CD4-positive, CD25-positive, alpha-beta regulatory T cell (primary cell): Measurements from ENCODE around the gene TSPAN16. TPM values are rescaled to one million over a fixed set of nuclear protein-coding genes. Genes with fewer than 3 reads are reported as not detected.

ENCODE experiments used
- ATAC-seq, 2 donors: fragments of 150-1000 bp; cut with Tn5 transposase; one replicate each; pipeline ENCODE4 v1.10.0; 2021; ENCODE audit warnings: low read depth in 2 of 2, moderate number of reproducible peaks in 2 of 2, moderate library complexity in 1 of 2
- DNase-seq, 3 donors: peaks; one replicate each; pipeline versions ENCODE4 v3.0.0 to v3.0.0-alpha.2; 2012 to 2022; ENCODE audit warnings: mixed read lengths in 1 of 3
- H3K27ac ChIP-seq: one replicate; pipeline ENCODE4 v1.7.0; 2013; ENCODE audit warnings: mild to moderate bottlenecking, low read length; ENCODE audit not compliant: insufficient read depth, poor library complexity, severe bottlenecking
- H3K27me3 ChIP-seq: one replicate; pipeline ENCODE4 v1.7.0; 2013; ENCODE audit warnings: low read length; ENCODE audit not compliant: control insufficient read depth, insufficient read depth
- H3K36me3 ChIP-seq: one replicate; pipeline ENCODE4 v1.7.0; 2013; ENCODE audit warnings: mild to moderate bottlenecking, low read length, moderate library complexity; ENCODE audit not compliant: control insufficient read depth, insufficient read depth
- H3K4me1 ChIP-seq: 2 replicates; pipeline ENCODE4 v1.7.0; 2013; ENCODE audit warnings: mild to moderate bottlenecking, low read length; ENCODE audit not compliant: insufficient read depth, control insufficient read depth, poor library complexity, severe bottlenecking
- H3K4me3 ChIP-seq: one replicate; pipeline ENCODE4 v1.7.0; 2013; ENCODE audit warnings: low read depth, mild to moderate bottlenecking, low read length, moderate library complexity
- H3K9me3 ChIP-seq, 2 experiments: 1 replicate in 1 of 2; 2 replicates in 1 of 2; pipeline ENCODE4 v1.7.0; 2013; ENCODE audit warnings: low read length in 2 of 2, mild to moderate bottlenecking in 1 of 2, moderate library complexity in 1 of 2; ENCODE audit not compliant: control insufficient read depth in 2 of 2
- H3K27ac Mint-ChIP-seq, 3 donors: one replicate each; pipeline ENCODE4 v1.8.0; 2020 to 2022; ENCODE audit warnings: mild to moderate bottlenecking in 3 of 3, mixed read lengths in 3 of 3, moderate library complexity in 2 of 3
- H3K27me3 Mint-ChIP-seq: one replicate; pipeline ENCODE4 v1.8.0; 2022; ENCODE audit warnings: mild to moderate bottlenecking, mixed read lengths
- H3K36me3 Mint-ChIP-seq: one replicate; pipeline ENCODE4 v1.8.0; 2020; ENCODE audit warnings: mixed read lengths
- H3K4me1 Mint-ChIP-seq, 4 donors: one replicate each; pipeline ENCODE4 v1.8.0; 2020 to 2022; ENCODE audit warnings: mixed read lengths in 4 of 4, mild to moderate bottlenecking in 1 of 4
- H3K4me3 Mint-ChIP-seq, 4 donors: one replicate each; pipeline ENCODE4 v1.8.0; 2020 to 2022; ENCODE audit warnings: mild to moderate bottlenecking in 4 of 4, mixed read lengths in 4 of 4, moderate library complexity in 3 of 4
- H3K9me3 Mint-ChIP-seq, 7 donors: one replicate each; pipeline ENCODE4 v1.8.0; 2020 to 2022; ENCODE audit warnings: mixed read lengths in 7 of 7, mild to moderate bottlenecking in 3 of 7, moderate library complexity in 2 of 7
- polyA plus RNA-seq, 4 donors: library from polyadenylated mRNA; unstranded; fragments of 300-500 nt; fragmentation: Illumina TruSeq; gene quantifications; one replicate each; pipeline ENCODE4 v1.2.3, GENCODE V29; 2021
- total RNA-seq: library from RNA; stranded (reverse); gene quantifications from one replicate; pipeline ENCODE4 v1.2.3, GENCODE V29; 2022

Gene TSPAN16
- total and polyA plus RNA-seq, 5 donors from 2014 or later: not detected

DNA sequence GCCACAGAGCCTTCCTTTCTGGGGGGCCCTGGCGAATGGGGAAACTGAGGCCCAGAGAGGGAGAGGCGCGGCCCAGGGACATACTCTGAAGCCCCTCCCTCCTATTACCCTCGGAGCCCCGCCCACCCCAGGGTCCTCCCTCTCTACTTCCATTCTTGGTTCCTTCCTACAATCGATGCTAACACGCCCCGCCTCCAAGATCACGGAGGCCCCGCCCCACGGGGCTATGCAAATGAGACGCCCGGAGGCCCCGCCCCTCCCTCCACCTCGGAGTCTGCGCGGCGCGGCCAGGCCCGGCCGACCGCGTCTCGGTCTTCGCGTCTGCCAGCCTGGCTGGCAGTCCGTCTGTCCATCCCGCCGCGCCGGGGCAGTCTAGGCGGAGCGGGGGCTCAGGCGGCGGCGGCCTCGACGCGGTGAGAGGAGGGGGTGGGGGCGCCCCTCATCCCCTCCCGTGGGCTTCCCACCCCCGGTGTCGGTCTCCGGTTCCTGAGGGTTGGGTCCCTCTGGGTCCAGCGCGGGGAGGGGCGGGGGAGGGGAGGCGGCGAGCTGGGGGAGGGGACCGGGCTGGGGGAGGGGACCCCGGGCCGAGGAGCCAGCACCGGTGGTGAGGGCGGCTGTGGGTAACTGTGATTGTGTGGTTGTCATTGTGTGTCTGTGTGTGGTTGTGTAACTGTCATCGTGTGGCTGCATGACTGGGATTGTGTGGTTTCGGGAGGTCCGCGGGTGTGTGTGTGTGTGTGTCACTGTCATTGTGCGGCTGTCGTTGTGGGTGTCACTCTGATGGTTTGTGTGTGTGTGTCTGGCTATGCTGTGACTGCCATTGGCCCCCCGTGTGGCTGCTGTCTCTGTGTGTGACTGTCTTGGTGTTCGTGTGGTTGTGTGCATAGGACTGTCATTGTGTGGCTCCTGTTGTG, 59.5 kb downstream of the TSPAN16 start, which contains the start of gene PLPPR2:
TSS of gene PLPPR2 (plus strand) at position 273 of the 914 bp plus-strand sequence. CDS start 2,242 bp downstream, outside the sequence.
- ATAC-seq (peak; percentile 85 to 86), DNase-seq (peak; percentile 82 to 84 (median 82))
- H3K36me3 ChIP-seq: no peaks in the 10 kb centered on the region
- Mint-ChIP-seq H3K4me3 (peak within 1 kb of the TSS; percentile 77 to 88 (median 85)), H3K4me1 (peaks cover 0 to 20% (median 4%) of the 10 kb centered on the region in 4 donors), H3K27me3 (no peaks in the 10 kb centered on the region), H3K9me3 (no peaks in the 10 kb centered on the region), H3K36me3 (no peaks in the 10 kb centered on the region), H3K27ac (peak within 1 kb of the TSS; percentile 83 to 94 (median 90))
- H3K4me1 ChIP-seq: peaks cover 6% of the 10 kb centered on the region
- H3K27me3 ChIP-seq: no peaks in the 10 kb centered on the region
- peak within 1 kb of the TSS; percentile 68 for H3K4me3 ChIP-seq
- no peaks in the 10 kb centered on the region for H3K9me3 ChIP-seq
- peak within 1 kb of the TSS; percentile 23 for H3K27ac ChIP-seq

DNA sequence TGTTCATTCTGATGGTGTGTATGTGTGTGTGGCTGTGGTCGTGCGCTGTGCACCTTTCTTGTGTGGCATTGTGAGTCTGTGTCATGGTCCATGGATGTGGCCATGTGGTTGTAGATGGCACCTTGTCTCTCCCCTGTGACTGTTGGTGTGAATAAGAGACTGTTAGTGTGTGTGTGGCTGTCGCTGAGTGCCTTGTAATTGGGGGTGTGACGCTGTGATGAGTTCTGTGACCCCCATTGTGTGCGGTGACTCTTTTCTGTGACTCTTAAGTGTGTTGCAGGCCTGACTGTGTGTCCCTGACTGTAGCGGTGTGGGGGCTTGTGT, 60.1 kb downstream of the TSPAN16 start:
- Histone ChIP-seq H3K4me1 (peaks cover 6% of the 10 kb centered on the region), H3K36me3 (no peaks in the 10 kb centered on the region), H3K4me3 (peak overlapping the region; percentile 68), H3K9me3 (no peaks in the 10 kb centered on the region), H3K27me3 (no peaks in the 10 kb centered on the region), H3K27ac (no peak overlapping the region)
- peak overlapping the region; percentile 83 to 94 (median 90) for H3K27ac Mint-ChIP-seq
- ATAC-seq (no peak), DNase-seq (no peak)
- no peaks in the 10 kb centered on the region for H3K9me3 Mint-ChIP-seq
- H3K4me3 Mint-ChIP-seq: peak overlapping the region in 3 of 4 donors; percentile 84 to 88 (median 86)
- H3K36me3 Mint-ChIP-seq: no peaks in the 10 kb centered on the region
- H3K27me3 Mint-ChIP-seq: no peaks in the 10 kb centered on the region
- peaks cover 0 to 20% (median 4%) of the 10 kb centered on the region in 4 donors for H3K4me1 Mint-ChIP-seq

DNA sequence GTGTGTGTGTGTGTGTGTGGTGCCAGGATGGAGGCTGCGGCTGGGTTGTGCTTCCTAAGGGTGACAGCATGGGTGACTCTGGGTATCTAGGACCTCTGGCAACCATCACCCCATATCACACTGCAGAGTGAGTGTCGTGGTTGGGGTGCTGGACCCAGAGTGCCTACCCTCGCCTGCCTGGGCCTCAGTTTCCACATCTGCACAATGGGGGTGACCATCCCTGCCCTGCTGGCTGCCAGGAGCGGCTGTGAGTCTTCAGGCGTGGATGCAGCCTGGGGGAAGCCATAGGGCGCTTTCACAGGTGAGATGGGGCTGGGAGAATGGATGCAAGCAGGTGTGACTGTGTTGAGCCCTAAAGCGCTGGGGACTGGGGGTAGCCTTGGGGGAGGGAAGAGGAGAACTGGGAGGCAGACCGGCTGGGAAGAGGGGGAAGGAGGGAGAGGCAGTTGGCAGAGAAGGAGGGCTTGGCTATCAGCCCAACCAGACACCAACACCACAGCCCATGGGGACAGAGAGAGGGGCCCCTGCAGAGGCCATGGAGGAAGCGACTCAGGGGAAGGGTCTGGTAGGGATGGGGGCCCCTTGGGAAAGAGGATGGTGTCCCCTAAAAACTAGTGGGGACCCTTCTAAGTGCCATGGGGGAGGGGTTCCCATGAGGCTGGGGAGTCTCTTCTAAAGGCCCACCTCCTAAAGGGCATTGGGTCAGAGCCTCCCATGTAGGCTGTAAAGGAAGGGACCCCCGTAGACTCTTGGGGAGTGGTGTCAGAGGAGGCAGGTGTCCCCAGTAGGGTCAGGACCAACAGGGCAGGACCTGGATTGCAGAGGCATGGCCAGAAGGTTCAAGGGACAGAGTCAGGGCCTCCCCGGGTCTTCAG, 61.0 kb downstream of the TSPAN16 start:
- Histone ChIP-seq H3K4me3 (no peak overlapping the region), H3K4me1 (peaks cover 6% of the 10 kb centered on the region), H3K27ac (no peak overlapping the region), H3K27me3 (no peaks in the 10 kb centered on the region), H3K9me3 (no peaks in the 10 kb centered on the region), H3K36me3 (no peaks in the 10 kb centered on the region)
- Mint-ChIP-seq H3K36me3 (no peaks in the 10 kb centered on the region), H3K4me3 (peak overlapping the region in 2 of 4 donors; percentile 84 to 86), H3K9me3 (no peaks in the 10 kb centered on the region), H3K4me1 (peaks cover 0 to 20% (median 4%) of the 10 kb centered on the region in 4 donors), H3K27me3 (no peaks in the 10 kb centered on the region), H3K27ac (peak overlapping the region in 2 of 3 donors; percentile 69 to 90)
- ATAC-seq: no peak
- no peak for DNase-seq

DNA sequence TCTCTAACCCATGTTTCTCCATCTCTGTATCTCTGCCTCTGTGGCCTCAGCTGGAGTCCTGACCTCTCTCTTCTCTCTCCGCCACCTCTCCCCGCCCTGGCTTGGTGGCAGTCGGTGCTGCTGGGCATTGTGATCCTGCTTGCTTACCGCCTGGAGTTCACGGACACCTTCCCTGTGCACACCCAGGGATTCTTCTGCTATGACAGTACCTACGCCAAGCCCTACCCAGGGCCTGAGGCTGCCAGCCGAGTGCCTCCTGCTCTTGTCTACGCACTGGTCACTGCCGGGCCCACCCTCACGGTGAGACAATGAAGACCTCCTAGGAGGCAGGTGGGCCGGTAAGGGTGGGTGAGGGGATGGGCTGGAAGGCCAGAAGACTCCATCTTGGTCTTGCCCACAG, 63.5 kb downstream of the TSPAN16 start:
- DNase-seq: no peak

DNA sequence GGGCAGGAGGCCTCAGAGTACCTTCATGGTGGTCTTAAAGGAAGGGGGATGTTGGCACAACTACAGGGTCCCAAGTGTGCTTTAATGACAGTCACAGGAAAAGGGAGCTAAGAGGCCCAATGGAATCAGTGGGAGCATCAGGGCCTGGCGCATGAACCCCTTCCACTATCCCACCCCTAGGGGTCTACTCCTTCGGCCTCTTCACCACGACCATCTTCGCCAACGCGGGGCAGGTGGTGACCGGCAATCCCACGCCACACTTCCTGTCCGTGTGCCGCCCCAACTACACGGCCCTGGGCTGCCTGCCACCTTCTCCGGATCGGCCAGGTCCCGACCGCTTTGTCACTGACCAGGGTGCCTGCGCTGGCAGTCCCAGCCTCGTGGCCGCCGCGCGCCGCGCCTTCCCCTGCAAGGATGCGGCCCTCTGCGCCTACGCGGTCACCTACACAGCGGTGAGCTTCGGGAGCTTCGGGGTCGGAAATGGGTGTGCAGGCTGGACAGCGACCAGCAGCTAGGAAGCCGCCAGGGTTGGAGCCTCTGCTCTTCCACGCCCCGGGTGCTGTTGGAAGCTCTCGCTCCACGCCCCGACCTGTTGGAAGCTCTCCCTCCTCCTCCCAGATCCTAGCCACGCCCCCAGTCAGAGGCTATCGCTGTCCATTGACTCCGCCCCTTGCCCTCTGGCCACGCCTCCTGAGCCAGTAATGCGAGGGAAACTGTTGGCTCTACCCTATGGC, 65.2 kb downstream of the TSPAN16 start:
- H3K27me3 Mint-ChIP-seq: no peaks in the 10 kb centered on the region
- no peak for ATAC-seq
- Histone ChIP-seq H3K27ac (no peak overlapping the region), H3K27me3 (no peaks in the 10 kb centered on the region), H3K4me1 (no peaks in the 10 kb centered on the region), H3K9me3 (no peaks in the 10 kb centered on the region), H3K36me3 (no peaks in the 10 kb centered on the region), H3K4me3 (no peak overlapping the region)
- H3K4me1 Mint-ChIP-seq: peaks cover 0 to 7% (median 1%) of the 10 kb centered on the region in 4 donors
- no peak for DNase-seq
- no peaks in the 10 kb centered on the region for H3K9me3 Mint-ChIP-seq
- peaks cover 4% of the 10 kb centered on the region for H3K36me3 Mint-ChIP-seq
- no peak overlapping the region for H3K4me3 Mint-ChIP-seq
- H3K27ac Mint-ChIP-seq: no peak overlapping the region

More for the DNA sequence above, 63.5 kb downstream of the TSPAN16 start:
- Mint-ChIP-seq H3K27ac (peak overlapping the region in 1 of 3 donors; percentile 30), H3K4me3 (no peak overlapping the region), H3K36me3 (no peaks in the 10 kb centered on the region), H3K27me3 (no peaks in the 10 kb centered on the region), H3K4me1 (peaks cover 0 to 20% (median 4%) of the 10 kb centered on the region in 4 donors), H3K9me3 (no peaks in the 10 kb centered on the region)
- H3K4me1 ChIP-seq: peaks cover 6% of the 10 kb centered on the region
- H3K4me3 ChIP-seq: no peak overlapping the region
- H3K27ac ChIP-seq: no peak overlapping the region
- no peaks in the 10 kb centered on the region for H3K27me3 ChIP-seq
- H3K36me3 ChIP-seq: no peaks in the 10 kb centered on the region
- H3K9me3 ChIP-seq: no peaks in the 10 kb centered on the region
- no peak for ATAC-seq

DNA sequence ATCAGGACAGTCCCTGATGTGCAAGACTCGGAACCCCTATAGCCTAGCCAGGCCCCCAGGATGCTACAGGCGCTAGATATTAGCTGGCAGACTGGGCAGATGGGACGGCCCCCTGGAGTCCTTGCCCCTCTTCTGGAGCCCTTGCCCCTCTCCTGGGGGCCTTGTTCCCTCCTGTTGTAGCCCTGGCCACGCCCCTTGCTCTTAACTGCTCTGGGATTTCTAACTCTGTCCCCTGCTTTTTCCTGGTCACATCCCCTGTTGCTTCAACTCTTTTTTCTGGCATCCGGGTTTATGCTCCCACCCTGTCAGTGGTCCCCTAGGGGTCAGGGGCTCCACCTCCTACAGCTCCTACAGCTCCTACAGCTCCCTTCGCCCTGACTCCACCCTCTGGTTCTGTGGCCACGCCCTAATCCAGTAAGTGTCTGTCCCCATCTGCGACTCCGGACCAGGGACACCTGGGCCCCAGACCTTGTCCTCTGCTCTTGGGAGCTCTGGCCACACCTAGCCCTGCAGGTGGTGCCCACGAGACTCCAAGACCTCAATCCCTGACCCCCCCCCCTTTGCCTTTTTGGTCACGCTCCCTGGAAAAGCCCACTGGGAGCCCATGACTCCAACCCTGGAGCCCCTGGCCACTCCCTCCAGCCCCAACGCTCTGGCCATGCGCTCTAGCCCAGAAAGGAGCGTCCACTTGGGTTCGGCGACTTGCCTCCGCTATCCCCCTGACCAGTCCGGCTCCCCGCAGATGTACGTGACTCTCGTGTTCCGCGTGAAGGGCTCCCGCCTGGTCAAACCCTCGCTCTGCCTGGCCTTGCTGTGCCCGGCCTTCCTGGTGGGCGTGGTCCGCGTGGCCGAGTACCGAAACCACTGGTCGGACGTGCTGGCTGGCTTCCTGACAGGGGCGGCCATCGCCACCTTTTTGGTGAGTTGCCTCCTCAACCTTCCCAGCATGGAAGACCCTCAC, 66.1 kb downstream of the TSPAN16 start:
- Mint-ChIP-seq H3K4me3 (no peak overlapping the region), H3K36me3 (peaks cover 4% of the 10 kb centered on the region), H3K27me3 (no peaks in the 10 kb centered on the region), H3K4me1 (peaks cover 0 to 2% (median 0%) of the 10 kb centered on the region in 4 donors), H3K27ac (no peak overlapping the region), H3K9me3 (no peaks in the 10 kb centered on the region)
- H3K27ac ChIP-seq: no peak overlapping the region
- no peaks in the 10 kb centered on the region for H3K36me3 ChIP-seq
- no peaks in the 10 kb centered on the region for H3K4me1 ChIP-seq
- H3K27me3 ChIP-seq: no peaks in the 10 kb centered on the region
- no peaks in the 10 kb centered on the region for H3K9me3 ChIP-seq
- ATAC-seq: no peak
- H3K4me3 ChIP-seq: no peak overlapping the region
- no peak for DNase-seq
